ENCODE results near the gene ADCK2. TPM values are rescaled to one million over a fixed set of nuclear protein-coding genes. Genes with fewer than 3 reads are reported as not detected.

ADCK2 gene
- total and polyA plus RNA-seq, 2 donors (not counting 3 experiments of a cell fraction or from before 2014, with no cell fraction given), result 10.3 to 13.3 TPM

GRCh38 chr7:140659856-140660255 lies 12.9 kb upstream of the ADCK2 start:
- ChIA-PET CTCF (interaction anchor here (1.3 to 2.9 kb wide), 5 partner anchors 140 to 990 kb away, joined by 3 to 12 read pairs (median 10); no protein-coding TSS in a partner anchor), POLR2A (no interaction called here)
- no peak overlapping the region for H3K4me3 ChIP-seq (replicated peaks in 1 of 3; ENCODE audit: insufficient read depth in 1 of 3, low read depth in 1 of 3, low read length in 3 of 3)
- TF ChIP-seq MAX (IDR thresholded peaks at IDR 0.05; ENCODE audit: insufficient read depth, insufficient read length) (no peak), FOS (IDR thresholded peaks at IDR 0.05; ENCODE audit: borderline replicate concordance, insufficient read depth, low read length) (no peak)
- DNase-seq (ENCODE audit: low read depth, low spot score) (no peak), FAIRE-seq (no peak)
- no peaks in the 10 kb centered on the region for H4K20me1 ChIP-seq (replicated peaks; ENCODE audit: control insufficient read depth, extremely low read depth, insufficient read depth, low read length)
- no peak overlapping the region for H3K27ac ChIP-seq (ENCODE audit: insufficient read depth, low read depth, low read length)
- H3K36me3 ChIP-seq (ENCODE audit: control insufficient read depth in 2 of 2, extremely low read depth in 1 of 2, insufficient read depth in 2 of 2, low read length in 2 of 2), result no peaks in the 10 kb centered on the region
- no peaks in the 10 kb centered on the region for H3K9me3 ChIP-seq (replicated peaks; ENCODE audit: control insufficient read depth, insufficient read depth, low read length)
- no peak overlapping the region for H3K9ac ChIP-seq (replicated peaks; ENCODE audit: extremely low read depth, insufficient read depth, low read length)
- H3K79me2 ChIP-seq (ENCODE audit: control insufficient read depth, insufficient read depth, low read length), result no peaks in the 10 kb centered on the region
- intact Hi-C loops (cut with micrococcal nuclease) (loop anchor here (10.0 kb wide), 1 partner anchor 315 kb away; no protein-coding TSS in a partner anchor), dilution Hi-C loops (cut with MboI; ENCODE audit: extremely low pct_ligation_motif_present, low sequenced_read_pairs) (no loop called here)
- peaks cover 5% of the 10 kb centered on the region for H3K4me1 ChIP-seq (ENCODE audit: control insufficient read depth, extremely low read depth, insufficient read depth, low read length)
- no peak overlapping the region for H2AFZ ChIP-seq (ENCODE audit: low read depth, low read length)
- H3K9me1 ChIP-seq (replicated peaks; ENCODE audit: control insufficient read depth, extremely low read depth, insufficient read depth, low read length), result no peaks in the 10 kb centered on the region
- peaks cover 2 to 4% of the 10 kb centered on the region in 2 experiments for H3K27me3 ChIP-seq (ENCODE audit: control insufficient read depth in 2 of 2, insufficient read depth in 2 of 2, low read length in 2 of 2)
- H3K4me2 ChIP-seq (ENCODE audit: insufficient read depth, low read length), result no peak overlapping the region
- BruUV-seq (replicated peaks), result no TSS peak

GRCh38 chr7:140661124-140661523 lies 11.6 kb upstream of the ADCK2 start:
- no peak for TF ChIP-seq MYC (IDR thresholded peaks at IDR 0.05; ENCODE audit: low read depth, low read length)
- no peak for TF ChIP-seq POLR2A (IDR thresholded peaks at IDR 0.05; ENCODE audit: low read depth, low read length)
- no peak for TF ChIP-seq EZH2 (IDR thresholded peaks at IDR 0.05; ENCODE audit: borderline replicate concordance, low read depth, low read length, severe bottlenecking)
- no peak for TF ChIP-seq JUN (IDR thresholded peaks at IDR 0.05; ENCODE audit: borderline replicate concordance, insufficient read depth, insufficient read length, low read depth)
- TF ChIP-seq FOS (IDR thresholded peaks at IDR 0.05; ENCODE audit: borderline replicate concordance, insufficient read depth, low read length), result no peak
- TF ChIP-seq MAX (IDR thresholded peaks at IDR 0.05; ENCODE audit: insufficient read depth, insufficient read length), result no peak
- no peak for TF ChIP-seq CTCF (IDR thresholded peaks at IDR 0.05; ENCODE audit: extremely low read depth in 1 of 2, insufficient read depth in 1 of 2, low read depth in 1 of 2, low read length in 2 of 2)
- TF ChIP-seq POLR2AphosphoS5 (IDR thresholded peaks at IDR 0.05; ENCODE audit: insufficient read depth, low read depth, low read length), result no peak
- TF ChIP-seq GATA2 (IDR thresholded peaks at IDR 0.05; ENCODE audit: insufficient read depth, insufficient read length, low read depth, low read length), result no peak
- H3K36me3 ChIP-seq (ENCODE audit: control insufficient read depth in 2 of 2, extremely low read depth in 1 of 2, insufficient read depth in 2 of 2, low read length in 2 of 2), result no peaks in the 10 kb centered on the region
- H3K4me3 ChIP-seq (replicated peaks in 1 of 3; ENCODE audit: insufficient read depth in 1 of 3, low read depth in 1 of 3, low read length in 3 of 3), result no peak overlapping the region
- no peak overlapping the region for H3K4me2 ChIP-seq (ENCODE audit: insufficient read depth, low read length)
- H3K9me1 ChIP-seq (replicated peaks; ENCODE audit: control insufficient read depth, extremely low read depth, insufficient read depth, low read length), result no peaks in the 10 kb centered on the region
- H3K27me3 ChIP-seq (ENCODE audit: control insufficient read depth in 2 of 2, insufficient read depth in 2 of 2, low read length in 2 of 2), result peaks cover 2 to 4% of the 10 kb centered on the region in 2 experiments
- H2AFZ ChIP-seq (ENCODE audit: low read depth, low read length), result no peak overlapping the region
- DNase-seq (ENCODE audit: low read depth, low spot score), result no peak
- intact Hi-C loops (cut with micrococcal nuclease), result no loop called here
- H3K79me2 ChIP-seq (ENCODE audit: control insufficient read depth, insufficient read depth, low read length), result no peaks in the 10 kb centered on the region
- peaks cover 3% of the 10 kb centered on the region for H3K4me1 ChIP-seq (ENCODE audit: control insufficient read depth, extremely low read depth, insufficient read depth, low read length)
- dilution Hi-C loops (cut with MboI; ENCODE audit: extremely low pct_ligation_motif_present, low sequenced_read_pairs), result no loop called here
- no peaks in the 10 kb centered on the region for H4K20me1 ChIP-seq (replicated peaks; ENCODE audit: control insufficient read depth, extremely low read depth, insufficient read depth, low read length)
- no peak overlapping the region for H3K9ac ChIP-seq (replicated peaks; ENCODE audit: extremely low read depth, insufficient read depth, low read length)
- H3K27ac ChIP-seq (ENCODE audit: insufficient read depth, low read depth, low read length), result no peak overlapping the region
- no peak for FAIRE-seq
- ChIA-PET CTCF (interaction anchor here (1.2 to 2.9 kb wide), 8 partner anchors 14 to 989 kb away, joined by 3 to 12 read pairs (median 7); no protein-coding TSS in a partner anchor), POLR2A (no interaction called here)
- BruUV-seq (replicated peaks), result no TSS peak
- no peaks in the 10 kb centered on the region for H3K9me3 ChIP-seq (replicated peaks; ENCODE audit: control insufficient read depth, insufficient read depth, low read length)
